Gastroesophageal sphincter (tissue), 3 donors: ENCODE results near the gene ACSF3.

Experiments
- CTCF ChIP-seq, 4 experiments: fragments of 200-600 bp in 2 of 4; fragments of 450-650 bp in 2 of 4; sonication (generic) in 1 of 4; IDR thresholded peaks; one replicate each; pipeline ENCODE4 v1.5.1; 2017 to 2019; ENCODE audit warnings: antibody characterized with exemption in 4 of 4, mild to moderate bottlenecking in 2 of 4, moderate library complexity in 2 of 4
- EP300 ChIP-seq: sonication (generic); formaldehyde crosslinking; IDR thresholded peaks from one replicate; pipeline ENCODE4 v1.6.1; 2017; ENCODE audit warnings: antibody characterized with exemption, mild to moderate bottlenecking
- POLR2AphosphoS5 ChIP-seq: sonication (generic); formaldehyde crosslinking; IDR thresholded peaks from one replicate; pipeline ENCODE4 v1.6.1; 2017; ENCODE audit warnings: antibody characterized with exemption

GRCh38 chr16:89187770-89188392, 94.2 kb downstream of the ACSF3 start:
- TF ChIP-seq EP300 (no peak), POLR2AphosphoS5 (no peak), CTCF (IDR thresholded peaks at IDR 0.05) (no peak)
